IMR-90 (cell line): ENCODE data around the gene PRR5L. TPM values are rescaled to one million over a fixed set of nuclear protein-coding genes. Genes with fewer than 3 reads are reported as not detected.

Source experiments
- ATAC-seq: fragments of 200-7000 bp; cut with Tn5 transposase; 2 replicates; pipeline ENCODE4 v1.9.1; 2020; ENCODE audit warnings: low read depth, mild to moderate bottlenecking, moderate library complexity
- BruUV-seq: library from RNA; stranded (reverse); fragments of 400-500 nt; replicated peaks from 2 replicates; lab custom pipeline; 2021; lab: Mats Ljungman, UMichigan
- CTCF ChIA-PET: fragments of 300-600 bp; formaldehyde crosslinking; extraction: SDS; loops from one replicate; lab custom pipeline; 2021; ENCODE audit warnings: antibody characterized with exemption; lab: Yijun Ruan, JAX
- POLR2A ChIA-PET: fragments of 300-600 bp; sonication (Branson Sonifier 250); formaldehyde crosslinking; loops from one replicate; lab custom pipeline; 2022; ENCODE audit warnings: antibody characterized with exemption; ENCODE audit not compliant: unreplicated experiment; lab: Charles Lee
- DNase-seq: peaks from one replicate; pipeline ENCODE4 v3.0.0; 2013
- H2AFZ ChIP-seq: replicated peaks from 2 replicates; pipeline ENCODE3; 2013; ENCODE audit warnings: low read length, mild to moderate bottlenecking; ENCODE audit not compliant: poor library complexity
- H2AK5ac ChIP-seq: 2 replicates; pipeline ENCODE4 v1.6.1; 2013; ENCODE audit warnings: low read depth, low read length, inconsistent platforms
- H2AK9ac ChIP-seq: replicated peaks from 2 replicates; pipeline ENCODE3; 2013; ENCODE audit warnings: mild to moderate bottlenecking, low read depth, low read length, moderate library complexity; ENCODE audit not compliant: poor library complexity
- H2BK120ac ChIP-seq: 2 replicates; pipeline ENCODE4 v1.6.1; 2013; ENCODE audit warnings: low read depth, low read length, inconsistent platforms
- H2BK15ac ChIP-seq: 3 replicates; pipeline ENCODE4 v1.6.1; 2013; ENCODE audit warnings: low read depth, low read length, inconsistent platforms
- H2BK20ac ChIP-seq: 2 replicates; pipeline ENCODE4 v1.6.1; 2013; ENCODE audit warnings: low read depth, mild to moderate bottlenecking, inconsistent platforms, low read length, moderate library complexity
- H2BK5ac ChIP-seq: 2 replicates; pipeline ENCODE4 v1.6.1; 2013; ENCODE audit warnings: mild to moderate bottlenecking, low read depth, low read length, inconsistent platforms; ENCODE audit not compliant: poor library complexity, severe bottlenecking
- H3K14ac ChIP-seq: replicated peaks from 2 replicates; pipeline ENCODE4 v1.6.1; 2013; ENCODE audit warnings: low read depth, low read length, inconsistent platforms
- H3K18ac ChIP-seq: 2 replicates; pipeline ENCODE4 v1.6.1; 2013; ENCODE audit warnings: low read depth, low read length, control low read depth
- H3K23ac ChIP-seq: 2 replicates; pipeline ENCODE4 v1.6.1; 2013; ENCODE audit warnings: low read depth, low read length, inconsistent platforms
- H3K27ac ChIP-seq: 2 replicates; pipeline ENCODE4 v1.5.1; 2013; ENCODE audit warnings: mild to moderate bottlenecking, control low read depth, low read length; ENCODE audit not compliant: insufficient read depth
- H3K27me3 ChIP-seq: 2 replicates; pipeline ENCODE4 v1.6.1; 2013; ENCODE audit warnings: low read length; ENCODE audit not compliant: control insufficient read depth, insufficient read depth
- H3K36me3 ChIP-seq: 2 replicates; pipeline ENCODE4 v1.6.1; 2013; ENCODE audit warnings: low read length, mixed read lengths; ENCODE audit not compliant: control insufficient read depth, insufficient read depth
- H3K4ac ChIP-seq: 2 replicates; pipeline ENCODE4 v1.6.1; 2013; ENCODE audit warnings: low read depth, low read length, inconsistent platforms
- H3K4me1 ChIP-seq: 2 replicates; pipeline ENCODE4 v1.6.1; 2013; ENCODE audit warnings: low read length, mixed read lengths; ENCODE audit not compliant: control insufficient read depth, insufficient read depth
- H3K4me2 ChIP-seq: 2 replicates; pipeline ENCODE4 v1.6.1; 2013; ENCODE audit warnings: low read depth, mild to moderate bottlenecking, control low read depth, low read length, moderate library complexity
- H3K4me3 ChIP-seq: 2 replicates; pipeline ENCODE4 v1.5.1; 2013; ENCODE audit warnings: low read depth, mild to moderate bottlenecking, control low read depth, low read length, moderate library complexity; ENCODE audit not compliant: insufficient read depth
- H3K56ac ChIP-seq: 2 replicates; pipeline ENCODE4 v1.6.1; 2013; ENCODE audit warnings: low read length, inconsistent platforms; ENCODE audit not compliant: insufficient read depth; ENCODE audit errors: extremely low read depth
- H3K79me1 ChIP-seq, 2 experiments: 2 replicates each; pipeline ENCODE4 v1.6.1; 2013; ENCODE audit warnings: low read length in 2 of 2, inconsistent platforms in 1 of 2, low read depth in 1 of 2
- H3K9ac ChIP-seq: 2 replicates; pipeline ENCODE4 v1.6.1; 2013; ENCODE audit warnings: low read depth, low read length, control low read depth
- H3K9me1 ChIP-seq: 2 replicates; pipeline ENCODE4 v1.6.1; 2013; ENCODE audit warnings: low read length, inconsistent platforms; ENCODE audit not compliant: insufficient read depth
- H3K9me3 ChIP-seq: 2 replicates; pipeline ENCODE4 v1.6.1; 2013; ENCODE audit warnings: low read length; ENCODE audit not compliant: control insufficient read depth, insufficient read depth
- H4K20me1 ChIP-seq: 2 replicates; pipeline ENCODE4 v1.6.1; 2013; ENCODE audit warnings: low read length, inconsistent platforms; ENCODE audit not compliant: insufficient read depth
- H4K5ac ChIP-seq: 2 replicates; pipeline ENCODE4 v1.6.1; 2013; ENCODE audit warnings: mild to moderate bottlenecking, low read depth, low read length, control low read depth
- H4K8ac ChIP-seq, 2 experiments: 2 replicates each; pipeline ENCODE4 v1.6.1; 2013; ENCODE audit warnings: low read depth in 2 of 2, low read length in 2 of 2, control low read depth in 1 of 2, inconsistent platforms in 1 of 2
- H4K91ac ChIP-seq: 2 replicates; pipeline ENCODE4 v1.6.1; 2013; ENCODE audit warnings: low read depth, low read length, inconsistent platforms; ENCODE audit not compliant: insufficient read depth
- BHLHE40 ChIP-seq: fragments of 150-350 bp; IDR thresholded peaks from 2 replicates; pipeline ENCODE4 v1.6.1; 2016; ENCODE audit warnings: mild to moderate bottlenecking, low read depth, low read length
- CHD1 ChIP-seq: IDR thresholded peaks from 2 replicates; pipeline ENCODE4 v1.6.1; 2012; ENCODE audit warnings: low read depth, low read length, improper control_type of control experiment
- ELK1 ChIP-seq: fragments of 150-350 bp; IDR thresholded peaks from 2 replicates; pipeline ENCODE4 v1.6.1; 2016; ENCODE audit warnings: low read depth, mild to moderate bottlenecking, low read length, moderate library complexity, borderline replicate concordance
- MXI1 ChIP-seq: IDR thresholded peaks from 2 replicates; pipeline ENCODE4 v1.6.1; 2012; ENCODE audit warnings: low read depth, mild to moderate bottlenecking, low read length, moderate library complexity, borderline replicate concordance
- NFE2L2 ChIP-seq: fragments of 150-350 bp; IDR thresholded peaks from 2 replicates; pipeline ENCODE4 v1.6.1; 2016; ENCODE audit warnings: low read depth, mild to moderate bottlenecking, low read length
- WGBS, 2 experiments: methylation state at CpG; one replicate each; pipeline versions ENCODE4 v1.1.5 to v1.1.7; 2013; ENCODE audit warnings: missing lambda C conversion rate in 2 of 2; ENCODE audit not compliant: insufficient read length in 1 of 2; ENCODE audit errors: extremely low coverage in 2 of 2; 5-methylcytosine and 5-hydroxymethylcytosine counted together
- dilution Hi-C: fragments of 300-500 bp; cut with HindIII; formaldehyde crosslinking; loops from one replicate; pipeline ENCODE4 v1.14.3; 2018; ENCODE audit warnings: low sequenced_read_pairs; ENCODE audit not compliant: unreplicated experiment
- in situ Hi-C: fragments of 300-500 bp; cut with MboI; formaldehyde crosslinking; loops from 3 replicates; pipeline ENCODE4 v1.14.3; 2019; ENCODE audit warnings: low sequenced_read_pairs, inconsistent platforms, mixed read lengths
- intact Hi-C: fragments of 100-400 bp; cut with micrococcal nuclease; formaldehyde crosslinking; loops from 2 replicates; pipeline ENCODE4 v1.10.0; 2022
- polyA plus RNA-seq, 3 experiments: library from polyadenylated mRNA; depleted of rRNA; stranded (reverse); fragments of >200 nt; gene quantifications; 2 replicates each; pipeline ENCODE4 v1.2.3, GENCODE V29; 2012; ENCODE audit warnings: low replicate concordance in 1 of 3
- total RNA-seq: library from RNA; depleted of rRNA; stranded (reverse); fragments of >200 nt; gene quantifications from 2 replicates; pipeline ENCODE4 v1.2.3, GENCODE V29; 2012

The PRR5L gene
- total and polyA plus RNA-seq, 2 of the 4 experiments (the other 2 are of a cell fraction) = 2.9 to 3.6 TPM

DNA sequence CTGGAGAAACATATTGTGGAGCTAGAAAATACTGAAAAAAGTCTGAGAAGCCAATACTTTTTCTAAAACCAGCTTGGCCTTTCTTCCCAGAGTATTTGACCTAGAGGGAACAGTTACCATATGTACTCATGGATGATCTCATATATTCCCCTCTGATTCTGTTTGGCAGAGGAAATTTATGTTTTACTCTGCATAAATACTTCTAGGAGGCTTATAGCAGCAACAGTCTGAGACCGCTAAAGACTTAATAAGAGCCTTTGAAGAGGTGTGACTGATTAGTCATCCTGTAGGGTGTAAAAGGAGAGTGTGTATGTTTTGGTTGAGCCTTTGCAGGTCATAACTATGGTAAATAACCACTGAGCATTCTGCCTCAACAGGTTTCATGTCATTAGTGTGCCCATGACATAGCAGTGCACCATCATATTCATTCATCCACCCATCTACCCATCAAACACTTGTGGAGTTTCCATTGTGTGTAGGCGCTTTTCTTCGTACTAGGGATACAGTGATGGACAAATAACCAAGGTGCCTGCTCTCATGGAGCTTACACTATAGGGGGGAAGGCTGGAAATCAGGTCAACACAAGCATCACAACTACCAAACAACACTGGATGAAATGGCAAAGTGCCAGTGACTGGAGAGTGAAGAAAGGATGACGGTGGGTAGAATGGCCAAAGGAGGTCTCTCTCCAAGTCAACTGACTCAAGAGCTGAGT lies 169.5 kb downstream of the PRR5L start:
- no peaks in the 10 kb centered on the region for H3K27me3 ChIP-seq
- H2BK120ac ChIP-seq = peak overlapping the region; percentile 43
- H3K4ac ChIP-seq = peak overlapping the region; percentile 51
- no peak overlapping the region for H2AFZ ChIP-seq
- peak overlapping the region; percentile 22; the same call in 1 of the 2 replicates for H2BK20ac ChIP-seq
- CTCF ChIA-PET = interaction anchor here (1.4 kb wide), 1 partner anchor 14 kb away, joined by 4 read pairs; no protein-coding TSS in a partner anchor
- no peak for TF ChIP-seq ELK1
- TF ChIP-seq NFE2L2 = no peak
- TF ChIP-seq MXI1 = no peak
- TF ChIP-seq BHLHE40 = no peak
- TF ChIP-seq CHD1 = no peak
- DNase-seq = peak; percentile 72
- H2BK5ac ChIP-seq = no peak overlapping the region
- no peak overlapping the region for H3K23ac ChIP-seq
- no peaks in the 10 kb centered on the region for H3K9me3 ChIP-seq
- H2BK15ac ChIP-seq = no peak overlapping the region; the same call in 2 of the 3 replicates
- H3K9ac ChIP-seq = no peak overlapping the region
- no peak overlapping the region for H3K4me2 ChIP-seq
- no peak overlapping the region for H3K4me3 ChIP-seq
- no peak overlapping the region for H3K14ac ChIP-seq
- H2AK5ac ChIP-seq = peak overlapping the region; percentile 20; the same call in 1 of the 2 replicates
- H3K9me1 ChIP-seq = peaks cover 18% of the 10 kb centered on the region
- peak; percentile 24; the same call in 1 of the 2 replicates for ATAC-seq
- peaks cover 19% of the 10 kb centered on the region for H3K4me1 ChIP-seq
- H4K91ac ChIP-seq = no peak overlapping the region; the same call in 1 of the 2 replicates
- H3K18ac ChIP-seq = no peak overlapping the region; the same call in 1 of the 2 replicates
- BruUV-seq = no TSS peak
- H3K27ac ChIP-seq = no peak overlapping the region
- no peak overlapping the region for H2AK9ac ChIP-seq
- POLR2A ChIA-PET = no interaction called here
- in situ Hi-C loops (loop anchor here (25.0 kb wide), 1 partner anchor 853 kb away; the partner anchor contains the start of gene FJX1), intact Hi-C loops (no loop called here), dilution Hi-C loops (no loop called here)
- H4K20me1 ChIP-seq = no peaks in the 10 kb centered on the region
- WGBS, 2 experiments = no CpG with 5 or more reads among the region's 4 CpGs
- no peak overlapping the region for H3K56ac ChIP-seq
- H4K8ac ChIP-seq = 0 out of 4 replicates have a peak overlapping the region, but pooled peaks of 1 of the 2 experiments have one; percentile 14
- H4K5ac ChIP-seq = no peak overlapping the region
- no peaks in the 10 kb centered on the region for H3K36me3 ChIP-seq
- H3K79me1 ChIP-seq = no peaks in the 10 kb centered on the region; a peak in 1 of 4 replicates
